ENCODE measurements around the gene SYNE1. TPM values are rescaled to one million over a fixed set of nuclear protein-coding genes. Genes with fewer than 3 reads are reported as not detected.
"Not testable (repeated sequence)": the region's sequence is repeated elsewhere in the genome, so short reads cannot be mapped to it uniquely, and the experiment has no call there.

SYNE1 gene
- total RNA-seq, 2 experiments from 2014 or later, result 25.8 to 25.9 TPM

DNA sequence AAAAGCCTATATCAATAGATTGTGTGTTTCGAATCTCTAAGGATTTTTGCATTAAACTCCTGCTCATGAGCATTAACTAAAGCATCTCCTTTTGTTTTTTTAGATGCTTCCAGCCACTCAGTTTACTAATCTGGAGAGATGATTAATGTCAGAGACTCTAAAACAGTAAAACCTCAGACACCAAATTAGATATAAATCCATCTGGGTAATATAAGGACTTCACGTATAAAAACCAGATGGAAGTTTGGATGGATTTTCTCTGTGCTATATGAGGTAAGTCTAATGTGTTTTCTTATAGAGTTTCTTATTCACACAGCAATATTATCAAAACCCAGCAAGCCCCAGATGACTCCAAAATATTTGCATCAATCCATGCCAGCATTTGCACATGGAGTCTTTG, 137.2 kb downstream of the SYNE1 start:
- Mint-ChIP-seq H3K36me3 (no peaks in the 10 kb centered on the region), H3K9me3 (no peaks in the 10 kb centered on the region), H3K4me3 (no peak overlapping the region), H3K4me1 (ENCODE audit: low read depth) (no peaks in the 10 kb centered on the region), H3K27me3 (no peaks in the 10 kb centered on the region), H3K27ac (no peak overlapping the region)
- no peak for DNase-seq
- ChIA-PET POLR2A (no interaction called here), CTCF (no interaction called here)
- intact Hi-C loops (cut with micrococcal nuclease), result no loop called here

DNA sequence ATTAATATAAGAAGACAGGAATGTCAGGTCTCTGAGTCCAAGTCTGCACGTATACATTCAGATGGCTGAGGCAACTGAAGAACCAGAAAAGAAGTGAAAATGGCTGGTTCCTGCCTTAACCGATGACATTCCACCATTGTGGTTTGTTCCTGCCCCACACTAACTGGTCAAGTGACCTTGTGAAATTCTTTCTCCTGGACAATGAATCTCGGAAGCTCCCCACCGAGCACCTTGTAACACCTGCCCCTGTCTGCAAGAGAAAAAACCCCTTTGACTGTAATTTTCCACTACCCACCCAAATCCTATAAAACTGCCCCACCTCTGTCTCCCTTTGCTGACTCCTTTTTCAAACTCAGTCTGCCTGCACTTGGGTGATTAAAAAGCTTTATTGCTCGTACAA, 140.4 kb downstream of the SYNE1 start:
- Mint-ChIP-seq H3K9me3 (no peaks in the 10 kb centered on the region), H3K27ac (no peak overlapping the region), H3K4me3 (no peak overlapping the region), H3K27me3 (no peaks in the 10 kb centered on the region), H3K4me1 (ENCODE audit: low read depth) (no peaks in the 10 kb centered on the region), H3K36me3 (no peaks in the 10 kb centered on the region)
- POLR2A ChIA-PET, result no interaction called here
- CTCF ChIA-PET, result no interaction called here
- intact Hi-C loops (cut with micrococcal nuclease), result no loop called here
- DNase-seq, result no peak

DNA sequence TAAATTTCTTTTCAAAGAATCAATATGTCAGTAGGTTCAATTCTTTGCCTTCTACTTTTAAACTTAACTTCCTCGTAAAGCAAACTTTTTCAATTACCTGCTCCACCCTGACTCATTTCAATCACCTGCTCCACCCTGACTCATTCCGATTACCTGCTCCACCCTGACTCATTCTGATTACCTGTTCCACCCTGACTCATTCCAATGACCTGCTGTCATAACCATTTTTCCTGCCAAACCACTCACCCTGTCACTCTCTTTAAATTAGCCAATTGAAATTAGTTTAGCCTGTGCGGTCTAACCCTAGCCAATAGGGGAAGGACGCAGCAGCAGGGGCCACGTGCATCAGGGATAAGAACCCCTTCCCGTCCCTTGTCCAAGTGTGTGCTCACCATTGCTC, 141.7 kb downstream of the SYNE1 start:
- H3K27me3 Mint-ChIP-seq; H3K4me1 Mint-ChIP-seq (ENCODE audit: low read depth); H3K4me3 Mint-ChIP-seq; H3K36me3 Mint-ChIP-seq; POLR2A ChIA-PET; CTCF ChIA-PET; DNase-seq; H3K9me3 Mint-ChIP-seq; intact Hi-C loops (cut with micrococcal nuclease); H3K27ac Mint-ChIP-seq: not testable (repeated sequence)

DNA sequence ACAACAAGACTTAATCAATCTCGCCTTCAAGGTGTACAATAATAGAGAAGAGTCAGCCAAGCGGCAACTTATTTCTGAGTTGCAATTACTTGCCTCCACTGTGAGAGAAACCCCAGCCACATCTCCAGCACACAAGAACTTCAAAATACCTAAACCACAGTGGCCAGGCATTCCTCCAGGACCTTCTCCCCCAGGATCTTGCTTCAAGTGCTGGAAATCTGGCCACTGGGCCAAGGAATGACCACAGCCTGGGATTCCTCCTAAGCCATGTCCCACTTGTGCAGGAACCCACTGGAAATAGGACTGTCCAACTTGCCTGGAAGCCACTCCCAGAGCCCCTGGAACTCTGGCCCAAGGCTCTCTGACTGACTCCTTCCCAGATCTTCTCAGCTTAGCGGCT, 144.9 kb downstream of the SYNE1 start:
- H3K9me3 Mint-ChIP-seq, result not testable (repeated sequence)

DNA sequence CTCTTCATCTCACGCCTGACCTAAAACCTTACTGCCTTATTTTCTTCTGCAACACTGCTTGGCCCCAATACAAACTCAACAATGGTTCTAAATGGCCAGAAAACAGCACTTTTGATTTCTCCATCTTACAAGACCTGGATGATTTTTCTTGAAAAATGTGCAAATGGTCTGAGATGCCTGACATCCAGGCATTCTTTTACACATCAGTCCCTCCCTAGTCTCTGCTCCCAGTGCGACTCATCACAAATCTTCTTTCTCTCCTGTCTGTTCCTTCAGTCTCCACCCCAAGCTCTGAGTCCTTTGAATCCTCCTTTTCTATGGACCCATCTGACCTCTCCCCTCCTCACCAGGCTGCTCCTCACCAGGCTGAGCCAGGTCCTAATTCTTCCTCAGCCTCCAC, 145.7 kb downstream of the SYNE1 start:
- POLR2A ChIA-PET; H3K9me3 Mint-ChIP-seq; H3K27me3 Mint-ChIP-seq; DNase-seq; H3K27ac Mint-ChIP-seq; H3K4me3 Mint-ChIP-seq; H3K4me1 Mint-ChIP-seq (ENCODE audit: low read depth); intact Hi-C loops (cut with micrococcal nuclease); CTCF ChIA-PET; H3K36me3 Mint-ChIP-seq: not testable (repeated sequence)

More for the DNA sequence above, 144.9 kb downstream of the SYNE1 start:
- H3K4me3 Mint-ChIP-seq; intact Hi-C loops (cut with micrococcal nuclease); CTCF ChIA-PET; H3K36me3 Mint-ChIP-seq; H3K27ac Mint-ChIP-seq; H3K4me1 Mint-ChIP-seq (ENCODE audit: low read depth); H3K27me3 Mint-ChIP-seq; POLR2A ChIA-PET; DNase-seq: not testable (repeated sequence)

DNA sequence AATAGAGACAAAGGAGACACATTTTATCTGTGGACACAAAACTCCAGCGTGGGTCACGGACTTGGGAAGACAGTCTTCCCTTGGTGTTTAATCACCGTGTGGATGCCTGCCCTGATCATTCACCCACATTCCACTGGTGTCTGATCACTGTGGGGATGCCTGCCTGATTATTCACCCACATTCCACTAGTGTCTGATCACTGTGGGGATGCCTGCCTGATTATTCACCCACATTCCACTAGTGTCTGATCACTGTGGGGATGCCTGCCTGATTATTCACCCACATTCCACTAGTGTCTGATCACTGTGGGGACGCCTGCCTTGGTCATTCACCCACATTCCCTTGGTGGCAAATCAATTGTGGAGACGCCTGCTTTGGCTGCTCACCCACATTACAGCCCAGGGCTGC, 146.2 kb downstream of the SYNE1 start:
- H3K27me3 Mint-ChIP-seq; H3K4me1 Mint-ChIP-seq (ENCODE audit: low read depth); POLR2A ChIA-PET; H3K4me3 Mint-ChIP-seq; intact Hi-C loops (cut with micrococcal nuclease); CTCF ChIA-PET; DNase-seq; H3K36me3 Mint-ChIP-seq; H3K27ac Mint-ChIP-seq; H3K9me3 Mint-ChIP-seq: not testable (repeated sequence)

DNA sequence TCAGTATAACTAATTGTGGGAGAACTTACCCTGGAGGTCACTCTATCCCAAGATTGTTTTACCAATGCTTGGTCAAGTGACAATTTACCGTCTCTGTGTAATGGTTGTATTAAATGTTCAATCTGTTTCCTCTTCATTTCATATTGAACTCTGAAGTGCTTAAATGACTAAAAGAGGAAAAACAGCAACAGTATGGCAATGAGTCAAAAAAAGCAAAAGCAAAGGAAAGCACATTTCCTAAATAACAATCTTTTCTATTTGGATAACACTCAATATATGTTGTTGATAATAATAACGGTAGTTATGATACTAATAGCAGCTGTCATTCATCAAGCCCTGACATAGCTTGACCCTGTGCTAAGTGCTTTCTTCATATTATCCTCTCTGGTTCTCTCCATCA, 152.4 kb downstream of the SYNE1 start:
- ChIA-PET CTCF (interaction anchor here (0.9 to 1.3 kb wide), 4 partner anchors 157 to 463 kb away, joined by 3 to 6 read pairs (median 4); no protein-coding TSS in a partner anchor), POLR2A (no interaction called here)
- no peak overlapping the region for H3K4me3 Mint-ChIP-seq
- no peaks in the 10 kb centered on the region for H3K27me3 Mint-ChIP-seq
- no peak overlapping the region for H3K27ac Mint-ChIP-seq
- H3K9me3 Mint-ChIP-seq, result no peaks in the 10 kb centered on the region
- H3K4me1 Mint-ChIP-seq (ENCODE audit: low read depth), result no peaks in the 10 kb centered on the region
- H3K36me3 Mint-ChIP-seq, result no peaks in the 10 kb centered on the region
- intact Hi-C loops (cut with micrococcal nuclease), result loop anchor here (10.0 kb wide), 1 partner anchor 160 kb away; no protein-coding TSS in a partner anchor
- no peak for DNase-seq

DNA sequence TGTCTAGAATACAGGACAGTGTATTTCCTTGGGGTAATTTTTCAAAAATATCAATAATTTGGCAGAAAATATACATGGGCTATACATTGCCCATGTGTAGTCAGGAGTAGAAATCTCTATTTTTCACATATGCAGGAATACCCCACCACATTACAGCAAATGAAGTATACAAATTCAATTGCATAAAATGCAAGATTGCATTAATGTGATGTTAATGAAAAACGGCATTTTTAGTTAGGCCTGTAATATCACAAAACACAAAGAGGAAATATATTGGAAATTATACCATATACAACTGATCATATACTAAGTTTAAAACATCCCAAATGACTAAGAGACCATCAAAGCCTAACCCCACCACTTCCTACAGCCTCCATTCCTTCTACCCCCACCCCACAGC, 154.9 kb downstream of the SYNE1 start:
- ChIA-PET CTCF (interaction anchor here (0.6 kb wide), 1 partner anchor 46 kb away, joined by 3 read pairs; no protein-coding TSS in a partner anchor), POLR2A (no interaction called here)
- intact Hi-C loops (cut with micrococcal nuclease), result loop anchor here (10.0 kb wide), 1 partner anchor 163 kb away; no protein-coding TSS in a partner anchor
- H3K36me3 Mint-ChIP-seq, result no peaks in the 10 kb centered on the region
- H3K4me3 Mint-ChIP-seq, result no peak overlapping the region
- H3K27me3 Mint-ChIP-seq, result no peaks in the 10 kb centered on the region
- no peaks in the 10 kb centered on the region for H3K9me3 Mint-ChIP-seq
- no peak for DNase-seq
- H3K27ac Mint-ChIP-seq, result no peak overlapping the region
- no peaks in the 10 kb centered on the region for H3K4me1 Mint-ChIP-seq (ENCODE audit: low read depth)

DNA sequence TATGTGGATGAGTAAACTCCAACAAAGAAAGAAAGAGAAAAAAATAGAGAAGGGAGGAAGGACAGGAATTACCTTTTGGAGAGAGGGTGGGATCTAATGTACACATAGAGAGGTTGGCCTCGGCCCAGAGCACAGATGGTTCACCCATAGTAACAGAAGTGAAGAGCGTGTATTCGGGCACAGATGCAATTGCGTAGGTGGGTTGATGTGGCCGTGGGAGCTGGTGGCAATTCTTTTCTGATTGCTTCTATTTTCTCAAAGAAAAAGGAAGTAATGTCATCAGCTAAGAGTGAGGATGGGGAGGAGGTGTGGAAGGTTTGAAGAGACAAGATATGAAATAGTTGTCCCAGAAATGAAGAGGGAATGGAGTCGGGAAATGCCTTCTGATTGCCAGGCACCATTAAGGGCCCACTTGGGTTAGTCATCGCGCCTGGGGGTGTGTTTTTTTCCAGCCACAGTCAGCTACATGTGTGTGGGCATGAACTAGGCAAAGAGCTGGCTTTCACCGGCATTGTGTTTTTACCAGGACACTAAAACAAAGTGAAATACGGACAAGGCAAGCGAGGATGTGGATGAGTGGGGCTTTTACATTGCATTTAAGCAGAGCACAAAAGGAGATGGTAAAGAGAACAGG, 158.7 kb downstream of the SYNE1 start:
- DNase-seq, result no peak
- Mint-ChIP-seq H3K9me3 (no peaks in the 10 kb centered on the region), H3K27ac (no peak overlapping the region), H3K27me3 (peaks cover 3% of the 10 kb centered on the region), H3K36me3 (no peaks in the 10 kb centered on the region), H3K4me1 (ENCODE audit: low read depth) (no peaks in the 10 kb centered on the region), H3K4me3 (no peak overlapping the region)
- ChIA-PET CTCF (interaction anchor here (1.5 kb wide), 1 partner anchor 164 kb away, joined by 3 read pairs; no protein-coding TSS in a partner anchor), POLR2A (no interaction called here)
- intact Hi-C loops (cut with micrococcal nuclease), result no loop called here

DNA sequence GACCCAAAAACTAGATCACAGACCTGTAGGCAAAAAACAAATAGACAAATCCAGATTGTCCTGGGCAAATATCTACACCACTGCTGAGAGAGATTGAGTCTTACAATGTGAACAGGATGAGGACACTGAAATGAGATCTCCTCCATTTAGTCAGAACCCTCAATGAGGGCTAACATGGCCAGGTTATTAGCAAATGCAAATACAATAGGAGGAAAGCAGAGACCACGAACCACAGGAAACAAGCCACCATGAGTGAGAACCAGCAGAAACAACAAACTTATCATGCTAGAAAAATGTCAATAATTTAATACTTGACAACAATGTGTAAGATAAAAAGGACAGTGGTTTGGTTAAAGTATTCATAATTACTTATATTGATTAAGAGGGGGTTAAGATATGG, 162.8 kb downstream of the SYNE1 start:
- no peak overlapping the region for H3K4me3 Mint-ChIP-seq
- H3K4me1 Mint-ChIP-seq (ENCODE audit: low read depth), result no peaks in the 10 kb centered on the region
- no peak overlapping the region for H3K27ac Mint-ChIP-seq
- ChIA-PET CTCF (no interaction called here), POLR2A (interaction anchor here (0.6 kb wide), 1 partner anchor 158 kb away, joined by 3 read pairs; no protein-coding TSS in a partner anchor)
- no peak for DNase-seq
- peaks cover 7% of the 10 kb centered on the region for H3K27me3 Mint-ChIP-seq
- no peaks in the 10 kb centered on the region for H3K36me3 Mint-ChIP-seq
- H3K9me3 Mint-ChIP-seq, result no peaks in the 10 kb centered on the region
- intact Hi-C loops (cut with micrococcal nuclease), result no loop called here

DNA sequence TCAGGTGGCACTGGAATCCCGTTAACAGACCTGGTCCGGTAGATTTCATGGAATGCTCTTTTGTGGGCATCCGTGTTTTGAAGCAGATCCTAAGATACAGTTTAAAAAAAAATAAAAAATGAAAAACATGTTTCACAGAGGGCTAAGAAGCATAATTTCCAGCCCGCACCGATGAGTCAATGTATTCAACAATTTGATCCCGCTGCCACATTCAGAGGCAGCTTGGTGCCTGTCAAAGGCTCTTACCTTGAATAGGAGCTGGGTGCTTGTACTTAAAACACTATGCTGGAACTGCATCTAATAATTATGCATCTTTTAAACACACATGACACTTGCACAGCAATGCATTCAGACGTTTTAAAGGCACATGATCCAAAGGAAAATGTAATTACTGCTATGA, 164.8 kb downstream of the SYNE1 start:
- no peak for DNase-seq
- Mint-ChIP-seq H3K9me3 (no peaks in the 10 kb centered on the region), H3K27me3 (peaks cover 7% of the 10 kb centered on the region), H3K27ac (no peak overlapping the region), H3K4me1 (ENCODE audit: low read depth) (no peaks in the 10 kb centered on the region), H3K4me3 (no peak overlapping the region), H3K36me3 (no peaks in the 10 kb centered on the region)
- POLR2A ChIA-PET, result no interaction called here
- CTCF ChIA-PET, result interaction anchor here (0.6 kb wide), 1 partner anchor 199 kb away, joined by 3 read pairs; no protein-coding TSS in a partner anchor
- intact Hi-C loops (cut with micrococcal nuclease), result no loop called here

DNA sequence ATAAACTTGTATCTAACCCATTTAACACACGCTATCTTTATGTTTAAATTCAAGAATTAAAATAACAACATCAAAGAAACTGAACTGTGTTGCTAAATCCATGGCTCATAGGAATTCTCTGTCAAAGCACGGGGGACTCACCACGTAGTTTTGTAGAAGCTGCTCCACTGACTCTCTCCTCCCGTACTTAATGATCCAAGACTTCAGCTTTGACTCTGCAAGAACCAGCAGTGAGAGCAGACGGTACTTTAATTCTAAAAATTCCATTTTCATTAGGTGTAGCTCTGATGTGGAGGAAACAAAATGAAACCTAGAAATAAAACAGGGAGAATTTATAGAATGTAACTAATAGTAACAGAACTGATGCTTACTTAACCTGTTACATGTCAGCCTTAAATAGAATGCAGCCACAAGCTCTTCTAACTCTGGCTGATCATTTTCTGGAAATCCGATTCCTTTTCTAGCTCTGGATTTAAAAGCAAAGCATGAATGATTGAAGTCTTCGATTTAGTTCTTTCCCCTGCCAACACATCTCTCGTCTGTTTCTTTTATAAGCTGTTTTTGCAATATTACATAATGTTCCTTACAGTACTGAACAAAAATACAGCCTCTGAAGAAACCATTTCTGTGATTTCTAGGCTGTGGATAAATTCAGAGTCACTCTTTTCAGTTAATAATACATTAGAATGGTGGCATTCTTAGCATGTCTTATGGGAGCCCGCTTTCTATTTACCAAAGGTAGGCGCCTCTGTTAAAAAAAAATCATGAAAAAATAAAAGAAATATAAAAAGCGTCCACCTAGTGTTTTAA, 165.5 kb downstream of the SYNE1 start:
- H3K36me3 Mint-ChIP-seq, result no peaks in the 10 kb centered on the region
- POLR2A ChIA-PET, result no interaction called here
- no peak overlapping the region for H3K27ac Mint-ChIP-seq
- CTCF ChIA-PET, result no interaction called here
- no peak overlapping the region for H3K4me3 Mint-ChIP-seq
- H3K4me1 Mint-ChIP-seq (ENCODE audit: low read depth), result no peaks in the 10 kb centered on the region
- peaks cover 7% of the 10 kb centered on the region for H3K27me3 Mint-ChIP-seq
- H3K9me3 Mint-ChIP-seq, result no peaks in the 10 kb centered on the region
- no peak for DNase-seq
- intact Hi-C loops (cut with micrococcal nuclease), result no loop called here

DNA sequence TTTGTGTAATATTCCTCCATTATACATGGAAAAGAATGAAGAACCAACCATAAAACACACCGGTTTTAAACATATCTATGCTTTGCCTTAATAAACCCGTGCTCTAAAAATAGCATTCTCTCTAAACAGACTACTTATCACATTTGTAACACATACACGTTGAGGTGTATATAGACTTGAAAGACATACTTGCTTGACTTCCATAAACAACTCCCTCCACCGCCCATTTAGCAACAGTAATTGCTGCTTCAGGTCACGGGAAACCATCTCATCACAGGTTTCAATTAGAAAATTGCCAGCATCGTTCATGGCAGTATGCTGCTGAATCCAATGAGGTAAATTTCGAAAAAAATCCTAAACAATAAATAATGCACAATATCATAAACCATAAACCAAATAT, 174.0 kb downstream of the SYNE1 start:
- H3K27me3 Mint-ChIP-seq, result peaks cover 15% of the 10 kb centered on the region

More for the DNA sequence above, 174.0 kb downstream of the SYNE1 start:
- ChIA-PET CTCF (no interaction called here), POLR2A (no interaction called here)
- DNase-seq, result no peak
- Mint-ChIP-seq H3K9me3 (no peaks in the 10 kb centered on the region), H3K4me1 (ENCODE audit: low read depth) (peaks cover 9% of the 10 kb centered on the region), H3K36me3 (no peaks in the 10 kb centered on the region), H3K27ac (no peak overlapping the region), H3K4me3 (no peak overlapping the region)
- intact Hi-C loops (cut with micrococcal nuclease), result no loop called here
